ENCODE results near the gene AIFM1.

AIFM1 gene

GRCh38 chrX:130167040-130167439 is 1.4 kb upstream of the AIFM1 start:
- no peak for DNase-seq

GRCh38 chrX:130166503-130166777 is 799 bp upstream of the AIFM1 start:
- no peak for DNase-seq

- DNase-seq, result no peak
These were observed 399 bp downstream of the AIFM1 start for GRCh38 chrX:130165181-130165702.

- DNase-seq, result no peak
These were observed 2.2 kb downstream of the AIFM1 start for GRCh38 chrX:130163398-130163797.

- no peak for DNase-seq
These were observed 3.4 kb downstream of the AIFM1 start for GRCh38 chrX:130162094-130162735.

GRCh38 chrX:130159776-130160175 is 5.9 kb downstream of the AIFM1 start:
- no peak for DNase-seq

- no peak for DNase-seq
These were observed 7.3 kb downstream of the AIFM1 start for GRCh38 chrX:130158311-130158710.

- DNase-seq, result no peak
These were observed 10.1 kb downstream of the AIFM1 start for GRCh38 chrX:130155564-130155963.

- DNase-seq, result no peak
These were observed 18.0 kb downstream of the AIFM1 start for GRCh38 chrX:130147631-130148030.

GRCh38 chrX:130145123-130145522 is 20.5 kb downstream of the AIFM1 start:
- DNase-seq, result no peak

GRCh38 chrX:130144509-130144908 is 21.1 kb downstream of the AIFM1 start:
- no peak for DNase-seq

- DNase-seq, result no peak
These were observed 26.0 kb downstream of the AIFM1 start for GRCh38 chrX:130139474-130140201.

- DNase-seq, result no peak
These were observed 28.7 kb downstream of the AIFM1 start for GRCh38 chrX:130136961-130137360.

GRCh38 chrX:130136496-130136895 is 29.1 kb downstream of the AIFM1 start:
- DNase-seq, result no peak

- no peak for DNase-seq
These were observed 34.7 kb downstream of the AIFM1 start for GRCh38 chrX:130130990-130131389.

- no peak for DNase-seq
These were observed 40.4 kb downstream of the AIFM1 start for GRCh38 chrX:130125091-130125874.

GRCh38 chrX:130124577-130124976 is 41.1 kb downstream of the AIFM1 start:
- DNase-seq, result no peak

GRCh38 chrX:130121505-130121800 is 44.2 kb downstream of the AIFM1 start:
- no peak for DNase-seq

- peak; percentile 80 for DNase-seq
These were observed 44.7 kb downstream of the AIFM1 start for GRCh38 chrX:130120746-130121504.

GRCh38 chrX:130120321-130120731 is 45.3 kb downstream of the AIFM1 start:
- DNase-seq, result no peak

GRCh38 chrX:130119312-130119898 is 46.2 kb downstream of the AIFM1 start:
- DNase-seq, result no peak

GRCh38 chrX:130118441-130119311 is 47.0 kb downstream of the AIFM1 start:
- peak; percentile 55 for DNase-seq
